ENCODE results near the gene ZNF136. TPM values are rescaled to one million over a fixed set of nuclear protein-coding genes. Genes with fewer than 3 reads are reported as not detected.
A peak's percentile ranks its signal among the peaks of the same experiment; 100 is the strongest.

ZNF136 gene
- total and polyA plus RNA-seq, 2 donors (not counting 1 experiment from before 2014, with no cell fraction given) = 4.2 to 9.2 TPM

DNA sequence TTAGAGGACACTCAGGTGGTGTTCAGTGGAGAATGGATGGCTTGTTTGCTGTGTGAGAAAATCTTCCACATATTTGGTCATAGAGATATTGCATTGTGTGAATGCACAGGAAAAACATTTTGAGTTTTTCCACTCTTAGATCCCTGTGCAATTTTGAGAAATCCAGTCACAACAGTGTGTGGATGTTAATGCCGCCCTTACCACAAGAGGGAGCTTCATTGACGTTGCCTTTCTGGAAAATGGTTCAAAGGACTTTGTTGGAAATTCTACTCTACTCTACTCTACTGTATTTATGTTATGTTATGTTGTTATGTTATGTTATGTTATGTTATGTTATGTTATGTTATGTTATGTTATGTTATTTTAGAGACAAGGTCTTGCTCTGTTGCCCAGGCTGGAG lies 36.2 kb upstream of the ZNF136 start:
- Histone ChIP-seq H3K36me3 (ENCODE audit: control insufficient read depth, insufficient read depth, low read length) (no peaks in the 10 kb centered on the region), H3K9ac (ENCODE audit: insufficient read depth, low read length) (no peak overlapping the region), H2AFZ (ENCODE audit: low read length) (no peak overlapping the region), H3K4me3 (replicated peaks in 1 of 4; ENCODE audit: control extremely low read depth in 1 of 4, insufficient read depth in 1 of 4, low read depth in 3 of 4, low read length in 4 of 4) (no peak overlapping the region), H3K79me2 (ENCODE audit: control insufficient read depth, insufficient read depth, low read length) (no peaks in the 10 kb centered on the region), H3K9me3 (ENCODE audit: control insufficient read depth, insufficient read depth, low read depth, low read length) (no peaks in the 10 kb centered on the region), H3K4me2 (ENCODE audit: extremely low read depth, insufficient read depth, low read length) (no peak overlapping the region), H3K27me3 (ENCODE audit: control insufficient read depth, insufficient read depth, low read length) (no peaks in the 10 kb centered on the region), H4K20me1 (ENCODE audit: control insufficient read depth, extremely low read depth, insufficient read depth, low read length) (no peaks in the 10 kb centered on the region), H3K27ac (ENCODE audit: insufficient read depth, low read length) (no peak overlapping the region), H3K4me1 (ENCODE audit: control insufficient read depth, extremely low read depth, insufficient read depth, low read length) (no peaks in the 10 kb centered on the region)
- TF ChIP-seq CTCF (conservative IDR thresholded peaks at IDR 0.05 in 1 of 2, IDR thresholded peaks at IDR 0.05 in 1 of 2; ENCODE audit: low read depth in 1 of 2, low read length in 2 of 2) = peak; percentile 24 to 41
- TF ChIP-seq EZH2 (IDR thresholded peaks at IDR 0.05; ENCODE audit: low read length, missing control alignments) = no peak
- no peak for DNase-seq (ENCODE audit: low read depth in 2 of 2)

DNA sequence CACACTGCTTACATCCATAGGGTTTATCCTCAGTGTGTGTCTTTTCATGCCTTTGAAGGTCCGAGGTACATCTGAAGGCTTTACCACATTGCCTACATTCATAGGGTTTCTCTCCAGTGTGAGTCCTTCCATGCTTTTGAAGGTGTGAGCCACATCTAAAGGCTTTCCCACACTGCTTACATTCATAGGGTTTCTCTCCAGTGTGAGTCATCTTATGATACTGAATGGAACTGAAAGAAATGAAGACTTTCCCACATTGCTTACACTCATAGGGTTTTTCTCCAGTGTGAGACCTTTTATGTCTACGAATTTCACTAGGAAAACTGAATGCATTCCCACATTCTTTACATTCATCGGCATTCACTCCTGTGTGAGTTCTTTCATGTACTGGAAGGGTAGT lies 29.8 kb upstream of the ZNF136 start:
- Histone ChIP-seq H3K4me3 (replicated peaks in 1 of 4; ENCODE audit: control extremely low read depth in 1 of 4, insufficient read depth in 1 of 4, low read depth in 3 of 4, low read length in 4 of 4) (no peak overlapping the region), H3K9me3 (ENCODE audit: control insufficient read depth, insufficient read depth, low read depth, low read length) (peaks cover 12% of the 10 kb centered on the region), H3K4me1 (ENCODE audit: control insufficient read depth, extremely low read depth, insufficient read depth, low read length) (no peaks in the 10 kb centered on the region), H4K20me1 (ENCODE audit: control insufficient read depth, extremely low read depth, insufficient read depth, low read length) (no peaks in the 10 kb centered on the region), H3K27me3 (ENCODE audit: control insufficient read depth, insufficient read depth, low read length) (no peaks in the 10 kb centered on the region), H3K9ac (ENCODE audit: insufficient read depth, low read length) (no peak overlapping the region), H2AFZ (ENCODE audit: low read length) (no peak overlapping the region), H3K36me3 (ENCODE audit: control insufficient read depth, insufficient read depth, low read length) (peaks cover 19% of the 10 kb centered on the region), H3K4me2 (ENCODE audit: extremely low read depth, insufficient read depth, low read length) (no peak overlapping the region), H3K79me2 (ENCODE audit: control insufficient read depth, insufficient read depth, low read length) (peaks cover 7% of the 10 kb centered on the region), H3K27ac (ENCODE audit: insufficient read depth, low read length) (no peak overlapping the region)
- DNase-seq (ENCODE audit: low read depth in 2 of 2) = peak; percentile 23 to 31
- TF ChIP-seq CTCF (conservative IDR thresholded peaks at IDR 0.05 in 1 of 2, IDR thresholded peaks at IDR 0.05 in 1 of 2; ENCODE audit: low read depth in 1 of 2, low read length in 2 of 2) (no peak), EZH2 (IDR thresholded peaks at IDR 0.05; ENCODE audit: low read length, missing control alignments) (no peak)

DNA sequence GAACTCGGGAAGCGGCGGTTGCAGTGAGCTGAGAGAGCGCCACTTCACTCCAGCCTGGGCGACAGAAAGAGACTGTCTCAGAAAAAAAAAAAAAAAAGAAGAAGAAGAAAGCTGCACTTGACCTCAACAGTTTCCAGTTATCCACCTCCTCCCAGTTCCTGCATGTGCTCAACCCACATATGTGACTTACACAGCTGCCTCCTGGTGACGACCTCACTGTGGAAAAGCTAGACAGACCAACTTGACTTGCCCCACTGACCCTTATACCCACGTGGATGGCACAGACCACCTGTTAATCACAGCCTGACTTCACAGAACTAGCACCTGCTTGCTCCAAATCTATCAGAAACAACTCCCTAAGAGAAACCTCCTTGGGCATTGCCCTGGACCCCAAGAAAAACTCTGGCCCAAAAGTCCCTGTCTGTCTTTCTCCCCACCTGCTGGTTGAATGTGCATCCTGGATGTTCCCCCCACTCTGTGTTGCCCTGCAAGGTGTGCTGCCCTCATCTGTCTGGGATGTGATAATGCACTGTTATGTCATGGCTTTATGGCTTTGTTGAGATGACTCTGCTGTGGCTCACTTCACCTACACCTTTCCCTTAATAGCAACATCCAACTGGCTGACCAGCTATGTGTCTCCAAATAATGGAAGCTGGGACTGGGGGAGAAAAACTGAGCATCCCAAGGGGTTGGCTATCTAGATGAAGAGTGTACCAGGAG lies 25.5 kb upstream of the ZNF136 start:
- TF ChIP-seq CTCF (conservative IDR thresholded peaks at IDR 0.05 in 1 of 2, IDR thresholded peaks at IDR 0.05 in 1 of 2; ENCODE audit: low read depth in 1 of 2, low read length in 2 of 2) = no peak
- TF ChIP-seq EZH2 (IDR thresholded peaks at IDR 0.05; ENCODE audit: low read length, missing control alignments) = no peak
- H3K4me1 ChIP-seq (ENCODE audit: control insufficient read depth, extremely low read depth, insufficient read depth, low read length) = peaks cover 6% of the 10 kb centered on the region
- H2AFZ ChIP-seq (ENCODE audit: low read length) = no peak overlapping the region
- no peak overlapping the region for H3K4me3 ChIP-seq (replicated peaks in 1 of 4; ENCODE audit: control extremely low read depth in 1 of 4, insufficient read depth in 1 of 4, low read depth in 3 of 4, low read length in 4 of 4)
- H3K27ac ChIP-seq (ENCODE audit: insufficient read depth, low read length) = no peak overlapping the region
- no peak overlapping the region for H3K4me2 ChIP-seq (ENCODE audit: extremely low read depth, insufficient read depth, low read length)
- no peak overlapping the region for H3K9ac ChIP-seq (ENCODE audit: insufficient read depth, low read length)
- H3K36me3 ChIP-seq (ENCODE audit: control insufficient read depth, insufficient read depth, low read length) = peaks cover 19% of the 10 kb centered on the region
- peaks cover 12% of the 10 kb centered on the region for H3K9me3 ChIP-seq (ENCODE audit: control insufficient read depth, insufficient read depth, low read depth, low read length)
- H3K79me2 ChIP-seq (ENCODE audit: control insufficient read depth, insufficient read depth, low read length) = peaks cover 12% of the 10 kb centered on the region
- DNase-seq (ENCODE audit: low read depth in 2 of 2) = no peak
- H4K20me1 ChIP-seq (ENCODE audit: control insufficient read depth, extremely low read depth, insufficient read depth, low read length) = no peaks in the 10 kb centered on the region
- no peaks in the 10 kb centered on the region for H3K27me3 ChIP-seq (ENCODE audit: control insufficient read depth, insufficient read depth, low read length)

All from fibroblast of lung (primary cell).